Activated CD8-positive, alpha-beta memory T cell treated with anti-CD3 and anti-CD28 coated beads, Interleukin-2, amount 50 U/mL, for 1 hour (primary cell): ENCODE measurements around the gene ALPK3.
"Not testable (repeated sequence)": the region's sequence is repeated elsewhere in the genome, so short reads cannot be mapped to it uniquely, and the experiment has no call there.

ENCODE experiments used
- DNase-seq: peaks from one replicate; pipeline ENCODE4 v3.0.0-alpha.2; 2020; ENCODE audit errors: extremely low read depth

Gene ALPK3

DNA sequence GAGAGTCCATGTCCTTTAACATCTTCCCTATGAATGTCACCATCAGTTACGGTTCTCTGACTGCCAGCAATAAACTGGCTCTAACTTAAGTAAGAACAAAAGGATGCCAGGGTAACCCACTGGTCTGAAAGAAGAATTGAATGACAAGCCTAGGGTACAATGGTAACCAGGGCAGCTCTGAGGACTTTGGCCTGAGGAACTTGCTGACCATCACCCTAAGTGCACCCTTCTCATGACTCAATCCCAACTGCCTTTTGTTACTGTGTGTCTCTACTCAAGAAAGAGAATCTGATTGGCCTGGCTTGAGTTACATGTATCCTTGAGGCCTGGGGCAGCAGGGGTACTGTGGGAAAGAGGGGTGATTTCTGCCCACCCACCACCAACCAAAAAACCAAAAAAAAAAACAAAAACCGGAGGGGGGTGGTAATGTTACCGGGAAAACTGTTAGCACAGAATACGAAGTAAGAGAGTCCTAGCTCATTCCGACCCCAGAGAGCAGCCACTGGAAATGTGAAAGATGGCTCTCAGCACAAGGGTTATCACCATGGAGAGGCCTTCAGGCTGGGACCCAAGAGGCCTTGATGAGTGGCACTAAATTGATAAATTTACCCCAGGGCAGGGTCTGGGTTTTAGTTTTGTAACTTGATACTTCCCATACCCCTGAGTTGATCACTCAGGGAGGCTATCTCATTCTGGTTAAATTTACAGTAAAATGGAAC lies 58.0 kb downstream of the ALPK3 start:
- no peak for DNase-seq

DNA sequence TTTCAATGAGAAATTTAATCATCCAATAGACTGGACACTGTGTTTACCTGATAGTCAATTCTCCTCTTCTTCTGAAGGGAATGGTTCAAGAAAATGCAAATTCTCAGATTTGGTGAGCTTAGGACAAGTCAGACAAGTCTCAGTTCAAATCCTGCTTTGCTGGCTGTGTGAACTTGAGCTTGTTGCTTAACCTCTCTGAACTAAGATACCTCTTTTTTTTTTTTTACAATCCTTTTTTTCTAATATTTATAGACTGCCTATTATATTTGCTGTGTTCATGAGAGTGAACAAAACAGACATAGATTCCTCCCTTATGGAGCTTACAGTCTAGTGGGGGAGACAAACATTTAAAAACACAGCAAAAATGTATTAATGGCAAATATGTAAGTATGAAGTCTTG lies 59.1 kb downstream of the ALPK3 start:
- DNase-seq, result no peak

DNA sequence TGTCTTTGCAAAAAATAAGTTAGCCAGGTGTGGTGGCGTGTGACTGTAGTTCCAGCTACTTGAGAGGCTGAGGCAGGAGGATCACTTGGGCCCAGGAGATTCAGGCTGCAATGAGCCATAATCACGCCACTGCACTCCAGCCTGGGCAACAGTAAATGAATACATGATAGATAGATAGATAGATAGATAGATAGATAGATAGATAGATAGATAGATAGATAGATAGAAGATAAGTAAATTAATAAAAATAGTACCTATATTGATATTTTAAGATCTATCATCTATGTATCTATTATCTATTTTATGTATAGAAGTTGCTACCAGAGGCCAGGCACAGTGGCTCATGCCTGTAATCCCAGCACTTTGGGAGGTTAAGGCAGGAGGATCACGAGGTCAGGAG lies 60.5 kb downstream of the ALPK3 start:
- DNase-seq, result not testable (repeated sequence)

DNA sequence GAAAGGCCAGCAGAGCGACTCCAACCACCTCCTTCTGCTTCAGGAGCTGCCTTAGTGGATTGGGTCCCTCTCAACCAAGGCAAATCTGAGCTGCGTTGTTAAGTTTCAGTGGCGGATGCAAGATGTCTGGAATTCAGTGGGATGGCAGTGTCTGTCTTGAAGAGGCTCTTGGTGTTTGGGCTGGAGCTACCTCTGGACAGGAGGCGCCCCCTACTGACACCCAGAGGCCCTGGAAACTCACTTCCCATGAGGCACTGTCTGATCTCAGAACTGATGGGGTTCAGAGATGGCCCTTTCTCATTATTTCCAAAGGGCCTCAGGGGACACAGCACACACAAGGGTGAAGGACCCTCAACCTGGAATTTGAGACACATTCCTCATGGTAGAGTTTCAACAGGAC lies 61.3 kb downstream of the ALPK3 start:
- DNase-seq, result peak; percentile 18

DNA sequence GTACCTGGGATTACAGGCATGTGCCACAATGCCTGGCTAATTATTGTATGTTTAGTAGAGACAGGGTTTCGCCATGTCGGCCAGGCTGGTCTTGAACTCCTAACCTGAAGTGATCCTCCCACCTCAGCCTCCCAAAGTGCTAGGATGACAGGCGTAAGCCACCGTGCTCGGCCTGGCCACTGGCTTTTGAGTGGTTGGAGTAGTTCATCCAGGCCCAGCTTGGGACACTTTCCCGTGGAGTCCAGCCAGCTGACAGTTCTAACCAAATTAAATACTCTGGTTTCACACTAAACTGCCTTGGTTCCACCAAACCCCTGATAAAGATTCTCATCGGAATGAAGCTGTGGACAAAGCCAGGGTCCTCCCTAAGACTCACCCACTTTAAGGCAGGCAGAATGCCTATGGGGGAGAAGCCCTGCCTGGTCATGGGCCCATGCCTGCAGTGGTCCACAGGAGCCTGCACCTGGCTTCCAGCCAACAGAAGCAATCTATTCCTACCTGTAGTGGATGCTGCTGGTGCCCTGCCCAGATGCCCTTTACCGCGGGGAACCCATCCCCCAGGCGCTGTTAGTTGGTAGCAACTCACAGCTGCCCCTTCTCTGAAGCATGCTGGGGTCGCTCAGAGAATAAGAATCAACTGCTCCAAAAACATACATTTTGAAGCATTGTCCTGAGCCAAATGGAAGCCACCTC lies 62.1 kb downstream of the ALPK3 start:
- DNase-seq, result no peak

DNA sequence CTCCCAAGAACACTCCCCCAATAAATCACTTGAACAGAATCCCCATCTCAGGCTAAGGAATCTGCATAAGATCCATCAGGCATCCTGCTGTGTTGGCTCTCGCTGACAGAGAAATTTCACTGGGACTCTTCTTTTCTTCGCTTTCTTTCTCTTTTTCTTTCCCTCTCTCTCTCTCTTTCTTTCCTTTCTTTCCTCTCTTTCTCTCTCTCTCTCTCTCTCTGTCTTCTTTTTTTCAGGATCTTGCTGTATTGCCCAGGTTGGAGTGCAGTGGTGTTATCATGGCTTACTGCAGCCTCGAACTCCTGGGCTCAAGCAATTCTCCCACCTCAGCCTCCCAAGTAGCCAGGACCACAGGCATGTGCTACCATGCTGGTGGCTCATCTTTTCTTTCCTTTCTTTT lies 62.9 kb downstream of the ALPK3 start:
- no peak for DNase-seq

GRCh38 chr15:84880822-84881519 lies 63.8 kb downstream of the ALPK3 start:
- no peak for DNase-seq

GRCh38 chr15:84881520-84881830 lies 64.3 kb downstream of the ALPK3 start:
- DNase-seq, result no peak

DNA sequence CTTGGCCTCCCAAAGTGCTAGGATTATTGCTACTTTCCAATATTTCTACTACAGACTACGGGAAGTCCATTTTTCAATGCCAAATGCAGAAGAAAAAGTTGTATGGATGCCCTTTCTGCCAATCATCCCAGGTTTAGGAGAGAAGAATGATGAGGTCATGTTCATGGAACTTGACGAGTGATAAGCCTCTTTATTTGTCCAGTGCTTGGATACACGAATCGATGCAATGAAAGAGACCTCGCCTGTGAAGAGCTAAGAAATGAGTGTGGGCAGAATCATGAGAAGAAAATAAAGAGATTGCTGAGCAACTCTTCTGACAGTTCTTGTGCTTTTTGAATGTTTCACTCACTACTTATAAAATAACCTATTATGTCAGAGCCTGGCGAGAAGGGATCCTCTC lies 66.3 kb downstream of the ALPK3 start:
- no peak for DNase-seq

GRCh38 chr15:84883916-84884781 lies 67.0 kb downstream of the ALPK3 start, which contains the start of gene SLC28A1:
Gene SLC28A1 (plus strand): TSS chr15:84884662. CDS start chr15:84887761, 3,099 bp downstream.
- no peak for DNase-seq

DNA sequence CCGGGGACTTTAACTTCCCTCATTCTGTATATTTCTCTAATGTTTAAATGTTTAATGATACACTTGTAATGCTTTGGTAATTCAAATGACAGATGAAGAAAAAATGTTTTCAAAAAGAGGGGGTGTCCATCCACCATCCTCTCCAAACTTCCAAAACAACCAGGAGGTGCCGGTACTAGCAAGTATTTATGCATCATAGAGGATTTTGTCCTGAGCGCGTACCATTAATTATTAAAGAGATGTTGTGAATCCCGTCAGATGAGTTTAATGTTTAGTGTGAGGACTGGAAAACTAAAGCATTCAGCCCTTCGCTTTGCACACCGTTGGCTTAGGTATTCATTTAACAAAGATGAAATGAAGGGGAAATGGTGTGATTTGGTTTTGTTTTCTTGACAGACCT lies 68.6 kb downstream of the ALPK3 start:
- no peak for DNase-seq

- DNase-seq, result no peak
These were observed 69.2 kb downstream of the ALPK3 start for GRCh38 chr15:84886211-84886983.

GRCh38 chr15:84886984-84887299 lies 69.8 kb downstream of the ALPK3 start:
- DNase-seq, result no peak

- no peak for DNase-seq
These were observed 70.8 kb downstream of the ALPK3 start for GRCh38 chr15:84887938-84888337.

- no peak for DNase-seq
These were observed 71.5 kb downstream of the ALPK3 start for GRCh38 chr15:84888639-84889038.

DNA sequence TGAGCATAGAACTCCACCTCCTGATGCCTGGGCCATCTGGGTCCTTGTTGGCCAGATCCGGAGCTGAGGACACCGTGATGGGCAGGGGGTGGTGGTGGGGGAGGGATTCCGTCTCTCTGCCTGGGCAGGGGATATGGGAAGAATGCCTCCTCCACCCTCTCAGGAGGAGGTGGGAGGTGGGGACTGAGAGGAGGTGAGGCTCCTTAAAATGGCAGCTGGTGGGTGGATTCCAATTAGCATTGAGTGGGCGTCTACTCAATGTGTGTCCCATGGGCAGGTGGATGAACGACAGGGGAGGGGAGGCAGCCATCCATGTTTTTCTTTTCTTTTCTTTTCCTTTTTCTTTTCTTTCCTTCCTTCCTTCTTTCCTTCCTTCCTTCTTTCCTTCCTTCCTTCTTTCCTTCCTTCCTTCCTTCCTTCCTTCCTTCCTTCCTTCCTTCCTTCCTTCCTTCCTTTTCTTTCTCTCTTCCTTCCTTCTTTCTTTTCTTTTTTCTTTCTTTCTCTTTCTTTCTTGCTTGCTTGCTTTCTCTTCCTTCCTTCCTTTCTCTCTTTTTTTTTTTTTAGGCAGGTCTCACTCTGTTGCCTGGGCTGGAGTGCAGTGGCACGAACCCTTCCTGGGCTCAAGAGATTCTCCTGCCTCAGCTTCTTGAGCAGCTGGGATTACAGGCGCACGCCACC lies 72.3 kb downstream of the ALPK3 start:
- no peak for DNase-seq

DNA sequence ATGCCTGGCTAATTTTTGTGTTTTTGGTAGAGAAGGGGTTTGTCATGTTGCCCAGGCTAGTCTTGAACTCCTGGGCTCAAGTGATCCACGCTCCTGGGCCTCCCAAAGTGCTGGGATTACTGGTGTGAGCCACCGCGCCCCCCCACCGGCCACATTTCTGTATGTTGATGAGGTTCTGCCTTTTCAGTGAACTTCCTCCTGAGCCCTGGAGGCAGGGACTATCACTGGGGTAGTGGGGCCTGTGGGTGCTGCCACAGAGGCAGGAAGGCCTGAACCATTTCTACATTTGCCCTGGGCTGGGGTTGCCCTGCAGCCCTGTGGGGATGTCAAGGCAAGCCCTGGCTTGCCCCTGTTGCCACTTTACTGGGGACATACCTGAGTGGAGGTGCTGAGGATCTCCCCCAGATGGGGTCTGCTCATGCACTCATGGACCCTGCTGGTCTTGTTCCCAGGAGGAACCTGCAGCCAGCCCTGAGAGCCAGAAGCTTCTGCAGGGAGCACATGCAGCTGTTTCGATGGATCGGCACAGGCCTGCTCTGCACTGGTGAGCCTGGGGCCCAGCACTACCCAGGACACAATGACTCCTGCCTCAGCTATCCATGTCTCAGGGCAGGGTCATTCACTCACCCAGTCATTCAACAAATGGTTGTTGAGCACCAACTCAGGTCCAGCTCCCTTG lies 73.0 kb downstream of the ALPK3 start:
- no peak for DNase-seq

DNA sequence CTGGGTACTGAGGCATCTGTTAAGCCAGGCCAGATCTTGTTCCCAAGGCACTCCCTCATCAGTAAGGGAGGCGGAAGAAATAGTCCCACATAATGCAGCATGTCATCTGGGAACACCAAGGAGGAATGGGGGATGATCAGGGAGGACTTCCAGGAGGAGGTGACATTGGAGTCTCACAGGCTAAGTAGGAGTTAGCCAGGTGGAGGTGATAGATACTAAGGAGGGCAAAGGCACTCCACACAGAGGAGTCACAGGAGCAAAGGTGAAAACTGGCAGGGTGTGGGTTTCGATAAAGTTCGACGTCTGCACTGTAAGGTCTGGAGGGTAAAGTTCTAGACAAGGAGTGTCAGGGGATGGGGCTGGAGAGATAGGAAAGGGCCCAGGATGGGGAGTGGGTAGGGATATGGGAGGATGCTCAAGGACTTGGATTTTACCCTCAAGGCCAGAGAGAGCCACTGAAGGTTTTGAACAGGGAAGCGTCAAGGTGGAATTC lies 73.6 kb downstream of the ALPK3 start:
- no peak for DNase-seq

DNA sequence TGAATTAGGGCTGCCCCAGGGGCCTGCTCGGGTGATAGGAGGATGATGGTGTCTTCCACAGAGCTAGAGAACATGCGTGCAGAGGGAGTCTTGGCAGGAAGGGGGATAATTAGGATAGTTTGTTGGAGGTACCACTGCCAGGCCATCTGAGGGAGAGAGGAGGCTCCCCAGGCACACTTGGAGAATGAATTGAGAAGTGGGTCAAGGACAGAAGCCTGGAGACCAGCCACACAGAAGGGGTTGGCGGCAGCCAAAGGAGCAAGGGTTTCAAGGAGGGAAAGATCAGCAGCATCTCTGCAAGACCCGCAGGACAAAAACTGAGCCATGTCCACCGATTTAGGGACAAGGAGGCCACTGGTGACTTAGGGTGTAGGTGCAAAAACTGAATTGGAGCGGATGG lies 74.2 kb downstream of the ALPK3 start:
- no peak for DNase-seq

- no peak for DNase-seq
These were observed 75.7 kb downstream of the ALPK3 start for GRCh38 chr15:84892786-84893307.
